GM13976 (cell line): Measurements from ENCODE around the gene DAB2.

Experiments used
- DNase-seq: peaks from one replicate; pipeline ENCODE4 v3.0.0; 2012; ENCODE audit warnings: low spot score
- CTCF ChIP-seq: IDR thresholded peaks from 2 replicates; pipeline ENCODE4 v1.5.1; 2012; ENCODE audit warnings: borderline replicate concordance, mild to moderate bottlenecking; ENCODE audit not compliant: insufficient read depth; ENCODE audit errors: extremely low read depth, missing control alignments, control extremely low read depth
- in situ Hi-C: fragments of 300-500 bp; cut with MboI; formaldehyde crosslinking; loops from one replicate; pipeline ENCODE4 v1.12.0; 2022; ENCODE audit warnings: low sequenced_read_pairs, mixed read lengths, inconsistent platforms; ENCODE audit not compliant: unreplicated experiment

The DAB2 gene

GRCh38 chr5:39371367-39371635 lies 53.5 kb downstream of the DAB2 start:
- in situ Hi-C loops, result loop anchor here (10.0 kb wide), 1 partner anchor 174 kb away; no protein-coding TSS in a partner anchor
- DNase-seq, result no peak
- TF ChIP-seq CTCF, result no peak

GRCh38 chr5:39370555-39371366 lies 54.0 kb downstream of the DAB2 start:
- DNase-seq, result no peak
- TF ChIP-seq CTCF, result no peak
- in situ Hi-C loops, result loop anchor here (10.0 kb wide), 1 partner anchor 174 kb away; no protein-coding TSS in a partner anchor

GRCh38 chr5:39369123-39369815 lies 55.5 kb downstream of the DAB2 start:
- in situ Hi-C loops, result no loop called here
- no peak for DNase-seq
- TF ChIP-seq CTCF, result no peak

GRCh38 chr5:39368116-39368515 lies 56.7 kb downstream of the DAB2 start:
- TF ChIP-seq CTCF, result no peak
- in situ Hi-C loops, result no loop called here
- DNase-seq, result no peak

- in situ Hi-C loops, result no loop called here
- DNase-seq, result no peak
- no peak for TF ChIP-seq CTCF
These were observed 57.1 kb downstream of the DAB2 start for GRCh38 chr5:39367711-39368110.

GRCh38 chr5:39364367-39364766 lies 60.4 kb downstream of the DAB2 start, which contains the start of gene C9:
C9 (minus strand) TSS chr5:39364495; CDS start chr5:39364464, 31 bp downstream.
- DNase-seq, result no peak
- no peak for TF ChIP-seq CTCF
- in situ Hi-C loops, result no loop called here
